CD4-positive, alpha-beta T cell treated with Interleukin-15 for 1 hour (primary cell): ENCODE measurements around the gene YBX2.

Experiments used
- DNase-seq: peaks from one replicate; pipeline ENCODE4 v3.0.0-alpha.2; 2020

The YBX2 gene

DNA sequence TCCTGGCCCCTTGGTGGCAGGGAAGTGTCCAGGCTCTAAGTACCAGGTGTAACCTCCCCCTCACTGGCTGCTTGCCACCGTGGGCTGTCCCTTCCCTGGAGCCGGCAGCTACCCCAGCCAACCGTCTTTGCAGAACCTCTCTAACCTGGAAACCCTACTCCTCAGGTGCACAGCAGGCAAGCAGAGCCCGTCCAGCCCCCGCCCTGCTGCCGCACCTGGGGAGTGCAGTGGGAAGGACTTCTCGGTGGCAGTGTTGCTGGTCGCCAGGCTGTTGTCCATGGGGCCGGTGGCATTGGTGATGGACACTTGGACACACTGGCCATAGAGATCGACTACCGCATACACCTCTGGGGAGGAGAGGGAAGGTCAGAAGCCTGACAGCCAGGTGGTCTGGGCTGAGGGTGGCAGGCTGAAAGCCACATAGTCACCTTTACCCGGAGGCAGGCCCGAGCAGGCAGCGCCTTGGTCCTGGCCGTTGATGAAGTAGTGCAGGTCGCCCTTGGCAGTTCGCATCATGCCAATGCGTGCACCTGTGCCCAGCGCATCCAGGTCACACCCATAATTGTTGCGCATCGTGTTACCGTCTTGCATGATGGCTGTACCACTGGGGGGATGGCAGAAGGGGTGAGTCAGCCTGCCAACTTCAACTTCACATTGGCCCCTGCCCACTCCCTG is 28.2 kb upstream of the YBX2 start:
- DNase-seq: no peak

DNA sequence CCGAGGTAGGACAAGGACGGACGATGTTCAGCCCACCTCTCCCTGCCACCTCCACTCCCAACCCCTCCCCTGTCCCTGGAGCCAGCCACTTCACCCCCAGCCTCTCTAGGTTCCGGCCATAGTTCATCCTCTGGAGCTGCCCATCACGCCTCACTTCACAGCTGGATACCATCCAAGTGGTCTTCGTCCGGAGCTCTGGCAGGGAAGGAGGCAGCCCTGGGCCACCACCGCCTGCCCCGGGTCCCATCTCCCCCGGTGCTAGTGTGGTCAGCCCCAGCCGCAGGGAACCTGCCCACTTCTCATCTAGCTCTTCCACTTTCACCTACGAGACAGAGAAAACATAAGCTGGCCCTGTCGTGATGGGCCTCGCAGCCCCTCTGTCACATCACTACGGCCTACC is 27.0 kb upstream of the YBX2 start:
- no peak for DNase-seq

DNA sequence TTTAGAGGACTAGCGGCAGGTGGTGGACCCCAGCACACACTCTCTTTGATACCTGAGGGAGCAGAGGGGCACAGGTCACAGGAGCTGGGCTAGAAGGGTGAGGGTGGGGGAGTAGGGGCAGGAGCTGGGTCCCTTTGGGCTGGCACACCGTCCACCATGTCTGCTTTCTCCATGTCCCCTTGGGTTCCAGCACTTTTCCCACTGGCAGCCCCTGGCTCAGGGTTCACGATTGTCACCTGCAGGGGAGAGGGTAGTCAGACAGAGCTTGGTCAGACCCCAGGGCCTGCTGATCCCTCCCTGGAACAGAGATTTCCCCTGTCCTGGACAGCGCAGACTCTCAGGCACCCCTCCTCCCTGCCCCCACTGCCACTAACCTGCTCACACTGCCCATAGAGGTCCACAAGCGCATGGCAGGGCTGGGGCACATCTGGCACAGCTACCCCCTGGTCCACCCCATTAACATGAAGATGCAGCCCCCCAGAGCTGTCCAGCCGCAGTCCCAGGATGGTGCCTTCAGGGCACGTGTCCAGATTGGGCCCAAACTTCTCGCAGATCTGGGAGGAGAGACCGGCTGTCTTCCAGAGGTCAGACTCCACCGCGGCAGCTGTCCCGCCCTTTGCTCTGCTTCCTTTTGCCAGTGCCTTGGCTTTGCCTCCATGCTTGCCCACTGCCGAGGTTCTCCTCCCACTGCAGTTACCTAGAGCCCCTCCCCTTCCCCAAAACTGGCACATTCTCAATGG is 23.9 kb upstream of the YBX2 start:
- DNase-seq: no peak

DNA sequence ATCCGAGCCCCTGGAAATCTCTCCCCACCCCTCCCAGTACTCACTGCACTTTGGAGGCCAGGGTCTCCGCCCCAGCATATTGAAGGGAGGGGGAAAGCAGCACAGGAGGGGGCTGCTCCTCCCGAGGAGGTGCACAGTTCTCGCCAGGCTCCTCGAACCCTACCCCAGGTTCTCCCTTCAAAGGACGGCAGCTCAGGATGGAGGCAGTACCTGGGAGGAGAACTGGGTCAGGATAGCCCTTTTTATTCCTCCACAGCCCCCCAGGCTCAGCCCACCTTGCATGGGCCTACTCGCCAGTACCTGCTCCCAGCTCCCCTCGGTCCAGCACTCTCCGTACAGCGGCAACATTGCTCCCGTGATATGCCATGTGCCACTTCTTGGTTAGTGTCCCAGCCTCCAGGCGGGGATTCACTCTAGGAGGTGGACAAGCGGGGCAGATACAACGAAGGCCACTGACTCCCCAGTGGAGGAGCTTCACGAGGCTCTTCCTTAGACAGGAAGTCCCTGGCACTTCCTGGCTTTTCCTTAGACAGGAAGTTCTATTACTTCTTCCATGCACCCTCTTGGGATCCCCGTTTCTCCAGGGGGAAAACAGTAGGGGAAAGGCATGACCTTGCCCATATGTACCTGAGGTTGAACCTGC is 22.8 kb upstream of the YBX2 start:
- no peak for DNase-seq

DNA sequence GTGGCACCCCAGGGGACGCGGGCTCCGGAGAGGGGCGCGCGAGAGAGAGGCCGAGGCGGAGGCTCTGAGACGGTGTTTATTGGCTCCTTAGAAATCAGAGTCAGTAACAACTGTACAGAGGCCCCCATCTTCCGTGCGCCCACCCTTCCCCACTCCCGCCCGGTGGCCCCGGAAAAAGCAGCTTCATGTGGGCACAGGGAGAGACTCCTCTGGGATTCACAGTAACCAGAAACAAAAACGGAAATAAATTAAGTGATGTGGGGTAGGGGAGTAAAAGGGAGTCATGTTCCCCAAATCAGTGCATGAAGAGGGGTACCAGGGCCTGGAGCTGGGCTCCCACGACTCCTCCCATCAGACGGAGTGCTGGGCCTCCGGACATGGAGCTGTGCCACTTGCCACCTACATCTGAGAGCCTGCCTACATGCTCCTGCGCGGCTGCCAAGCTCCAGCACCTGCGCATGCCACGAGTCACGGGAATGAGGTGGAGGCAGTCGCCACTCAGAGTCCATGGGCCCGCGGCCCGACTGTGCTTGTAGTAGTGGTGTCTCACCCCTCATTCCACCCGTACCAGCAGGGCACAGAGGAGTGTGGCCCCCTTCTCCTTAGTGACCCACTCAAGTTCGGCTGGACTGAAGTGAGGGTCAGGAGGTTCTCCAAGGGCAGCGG is 21.3 kb upstream of the YBX2 start:
- no peak for DNase-seq

DNA sequence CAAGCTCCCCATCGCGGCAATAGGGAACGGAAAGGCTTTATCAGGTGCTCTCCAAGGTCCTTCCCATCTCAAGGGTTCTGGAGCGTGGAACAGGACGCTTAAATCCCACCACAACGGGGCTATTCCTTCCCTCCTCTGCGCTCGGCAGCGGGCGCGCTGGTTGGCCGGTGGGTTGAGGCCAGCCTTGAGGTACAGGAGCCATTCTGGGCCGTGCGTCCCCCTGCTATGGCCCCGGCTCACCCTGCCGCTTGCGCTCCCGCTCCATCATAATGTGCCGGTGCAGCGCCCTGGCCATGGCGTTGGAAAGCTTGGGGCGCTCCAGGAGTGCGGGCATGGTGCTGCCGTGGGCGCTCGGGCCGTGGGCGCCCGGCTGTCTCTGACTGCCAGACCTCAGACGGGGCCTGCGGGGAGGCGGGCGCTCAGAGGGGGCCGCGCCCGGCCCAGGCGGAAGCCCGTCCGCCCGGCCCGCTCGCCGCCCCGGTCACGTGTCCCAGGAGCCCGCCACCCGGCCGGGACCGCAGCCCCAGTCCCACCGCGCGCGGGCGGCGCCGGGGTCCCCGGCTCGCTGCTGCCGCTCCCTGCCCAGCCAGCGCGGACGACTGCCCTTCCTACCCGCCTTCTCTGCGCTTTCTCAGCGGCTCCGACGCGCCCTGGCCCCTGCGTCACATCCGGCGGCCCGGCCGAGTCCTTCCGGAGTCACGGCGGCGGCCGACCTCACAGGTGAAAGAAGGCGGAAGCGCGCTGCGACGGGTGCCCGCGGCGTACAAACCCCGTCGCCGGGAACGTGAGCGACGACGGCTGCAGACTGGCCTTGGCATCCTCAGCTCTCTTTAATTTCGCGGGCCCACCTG is 20.5 kb upstream of the YBX2 start, which contains the start of gene GPS2:
Gene GPS2 (minus strand): TSS at position 642 of the 851 bp plus-strand sequence. CDS start 308 bp downstream, at position 334.
- peak; percentile 92 for DNase-seq

DNA sequence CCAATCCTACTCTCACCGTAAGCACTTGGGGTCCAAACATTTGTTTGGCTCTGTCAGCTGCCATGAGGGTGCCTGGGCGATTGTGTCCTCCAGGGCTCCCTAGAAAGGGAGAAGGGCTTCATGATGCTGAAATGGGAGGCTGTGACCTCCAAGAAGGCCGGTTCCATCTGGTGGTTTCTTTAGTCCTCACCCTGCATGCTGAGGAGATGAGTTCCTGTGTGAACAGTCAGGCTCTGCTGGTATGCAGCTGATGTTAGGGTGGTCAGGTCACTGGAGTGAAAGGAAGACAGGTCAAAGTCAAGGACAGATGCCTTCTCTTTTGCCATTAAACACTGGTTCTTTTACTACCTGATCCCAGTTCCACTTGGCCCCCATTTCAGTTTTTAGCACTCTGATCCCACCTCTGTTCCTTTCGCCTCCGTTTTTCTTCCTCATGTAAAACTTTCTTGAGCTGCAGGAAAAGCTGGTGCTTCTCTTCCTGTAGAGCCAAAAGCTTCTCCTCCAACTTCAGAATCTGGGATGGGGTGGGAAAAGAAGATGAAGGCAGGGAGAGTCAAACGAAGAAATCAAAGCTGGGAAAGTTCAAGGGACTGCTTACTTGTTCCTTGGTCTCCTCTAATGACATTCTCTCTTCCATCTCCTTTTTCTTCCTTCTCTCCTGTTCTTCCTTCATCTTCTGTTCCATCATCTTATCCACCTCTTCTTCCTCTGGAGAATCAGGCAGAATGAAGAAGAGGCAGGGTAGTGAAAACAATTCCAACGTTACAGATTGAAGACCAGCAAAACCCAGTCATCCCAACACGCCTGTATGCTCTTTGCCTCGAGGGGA is 19.7 kb upstream of the YBX2 start:
- DNase-seq: no peak

DNA sequence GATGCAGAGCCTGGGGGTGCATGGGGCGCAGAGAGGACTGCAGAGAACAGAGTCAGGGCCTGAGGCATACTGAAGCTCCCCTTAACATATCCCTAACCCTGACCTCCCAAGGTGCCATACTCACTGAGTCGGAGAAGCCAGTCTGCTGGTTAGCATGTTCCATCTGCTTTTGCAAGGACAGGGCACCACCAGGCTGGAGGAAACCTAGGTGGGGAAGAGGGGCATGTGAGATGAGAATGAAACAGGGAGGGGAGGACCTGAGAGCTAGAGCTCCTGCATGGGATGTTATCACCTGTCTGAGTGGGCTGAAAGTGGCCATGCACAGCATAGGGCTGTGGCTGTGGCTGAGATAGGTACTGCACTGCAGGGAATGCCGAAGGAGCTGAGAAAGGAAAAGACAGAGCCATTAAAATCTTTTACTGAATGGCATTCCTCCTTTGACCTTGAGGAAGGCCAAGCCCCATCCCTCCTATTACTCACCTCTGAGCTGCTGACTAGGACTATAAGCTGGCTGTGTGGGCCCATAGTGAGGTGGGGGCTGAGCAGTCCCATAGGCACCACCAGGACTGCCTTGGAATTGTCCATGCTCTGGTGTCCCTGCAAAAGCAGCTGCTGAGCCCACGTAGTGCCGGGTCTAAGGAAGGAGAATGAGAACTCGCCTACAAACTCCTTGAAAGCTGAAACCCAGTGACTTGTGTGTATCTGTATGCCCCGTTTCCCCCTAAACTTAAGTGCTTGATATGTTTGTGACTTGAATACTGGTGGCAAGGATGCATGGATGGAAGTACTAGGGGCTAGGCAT is 18.9 kb upstream of the YBX2 start:
- no peak for DNase-seq

GRCh38 chr17:7312432-7313087 is 18.1 kb upstream of the YBX2 start:
- DNase-seq: no peak

DNA sequence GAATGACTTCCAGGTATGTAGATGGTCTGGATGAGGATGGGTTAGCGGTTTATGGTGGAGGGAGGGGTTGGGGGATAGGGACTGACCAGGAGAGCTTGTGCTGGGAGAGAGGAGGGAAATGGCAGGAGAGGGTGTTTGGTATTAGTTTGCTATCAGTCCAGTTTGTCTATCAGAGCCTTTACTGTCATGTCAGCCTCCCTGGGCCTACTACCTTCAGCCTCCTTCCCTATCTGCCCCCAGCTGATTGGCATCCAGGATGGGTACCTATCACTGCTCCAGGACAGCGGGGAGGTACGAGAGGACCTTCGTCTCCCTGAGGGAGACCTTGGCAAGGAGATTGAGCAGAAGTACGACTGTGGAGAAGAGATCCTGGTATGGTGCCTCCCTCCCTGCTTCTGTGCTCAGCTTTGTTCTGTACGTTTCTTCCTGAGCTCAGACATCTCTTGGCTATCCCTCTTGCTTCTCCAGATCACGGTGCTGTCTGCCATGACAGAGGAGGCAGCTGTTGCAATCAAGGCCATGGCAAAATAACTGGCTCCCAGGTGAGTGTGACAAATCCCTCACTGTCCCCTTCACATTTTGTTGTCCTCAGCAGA is 16.8 kb upstream of the YBX2 start:
- no peak for DNase-seq

DNA sequence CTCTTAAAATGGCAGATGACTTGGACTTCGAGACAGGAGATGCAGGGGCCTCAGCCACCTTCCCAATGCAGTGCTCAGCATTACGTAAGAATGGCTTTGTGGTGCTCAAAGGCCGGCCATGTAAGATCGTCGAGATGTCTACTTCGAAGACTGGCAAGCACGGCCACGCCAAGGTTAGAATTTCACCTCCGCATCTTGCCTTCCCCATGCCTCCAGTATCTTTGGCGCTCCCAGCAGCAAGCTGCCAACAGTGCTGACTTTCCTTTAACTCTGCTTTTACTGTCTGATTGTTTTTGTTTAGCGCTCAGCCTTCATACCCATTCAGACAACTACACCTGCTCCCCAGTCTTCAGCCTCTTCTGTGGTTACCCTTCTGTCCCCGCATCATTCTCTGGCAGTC is 15.2 kb upstream of the YBX2 start:
- DNase-seq: no peak

GRCh38 chr17:7308625-7309433 is 14.4 kb upstream of the YBX2 start:
- peak; percentile 94 for DNase-seq

DNA sequence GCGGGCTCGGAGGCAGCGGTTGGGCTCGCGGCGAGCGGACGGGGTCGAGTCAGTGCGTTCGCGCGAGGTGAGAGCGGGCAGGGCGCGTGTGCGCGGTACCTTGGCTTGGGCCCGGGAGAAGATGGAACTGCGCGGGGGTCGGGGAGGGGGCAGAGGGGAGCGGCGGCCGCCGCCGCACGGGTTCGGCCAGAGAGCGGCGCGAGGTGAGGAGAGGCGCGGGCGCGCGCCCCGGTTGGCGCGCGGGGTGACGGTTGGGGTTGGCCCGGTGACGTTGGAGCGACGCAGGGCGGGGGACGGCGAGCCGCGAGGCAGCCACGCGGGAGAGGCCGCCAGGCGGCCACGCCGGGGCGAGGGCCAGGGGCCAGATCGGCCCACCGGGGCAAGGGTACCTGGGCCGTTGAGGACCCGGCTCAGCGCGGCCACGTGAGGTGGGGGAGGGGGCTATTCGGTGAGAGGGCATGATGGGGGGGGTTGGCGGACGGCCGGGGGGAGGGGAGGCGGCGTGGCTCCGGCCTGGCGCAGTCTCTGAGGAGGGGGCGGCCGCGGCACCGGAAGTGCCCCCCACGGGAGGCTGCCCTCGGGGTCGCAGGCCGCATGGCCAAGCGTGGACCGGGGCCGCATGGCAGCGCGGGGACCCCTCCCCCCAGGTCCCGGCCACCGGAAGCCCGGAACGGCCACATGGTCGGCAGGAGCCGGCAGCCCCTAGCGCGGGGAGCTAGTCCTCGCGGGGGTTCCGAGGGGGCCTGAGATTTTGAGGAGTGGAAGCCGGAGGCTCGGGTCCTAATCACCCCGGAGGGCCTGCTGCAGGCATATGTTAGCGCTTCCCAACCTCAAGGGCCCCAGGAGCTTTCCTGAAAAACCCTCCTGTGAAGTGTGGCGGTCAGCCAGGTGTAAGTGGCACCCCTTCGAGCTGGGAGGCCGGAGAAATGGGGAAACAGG is 13.5 kb upstream of the YBX2 start:
- DNase-seq: peak; percentile 61

DNA sequence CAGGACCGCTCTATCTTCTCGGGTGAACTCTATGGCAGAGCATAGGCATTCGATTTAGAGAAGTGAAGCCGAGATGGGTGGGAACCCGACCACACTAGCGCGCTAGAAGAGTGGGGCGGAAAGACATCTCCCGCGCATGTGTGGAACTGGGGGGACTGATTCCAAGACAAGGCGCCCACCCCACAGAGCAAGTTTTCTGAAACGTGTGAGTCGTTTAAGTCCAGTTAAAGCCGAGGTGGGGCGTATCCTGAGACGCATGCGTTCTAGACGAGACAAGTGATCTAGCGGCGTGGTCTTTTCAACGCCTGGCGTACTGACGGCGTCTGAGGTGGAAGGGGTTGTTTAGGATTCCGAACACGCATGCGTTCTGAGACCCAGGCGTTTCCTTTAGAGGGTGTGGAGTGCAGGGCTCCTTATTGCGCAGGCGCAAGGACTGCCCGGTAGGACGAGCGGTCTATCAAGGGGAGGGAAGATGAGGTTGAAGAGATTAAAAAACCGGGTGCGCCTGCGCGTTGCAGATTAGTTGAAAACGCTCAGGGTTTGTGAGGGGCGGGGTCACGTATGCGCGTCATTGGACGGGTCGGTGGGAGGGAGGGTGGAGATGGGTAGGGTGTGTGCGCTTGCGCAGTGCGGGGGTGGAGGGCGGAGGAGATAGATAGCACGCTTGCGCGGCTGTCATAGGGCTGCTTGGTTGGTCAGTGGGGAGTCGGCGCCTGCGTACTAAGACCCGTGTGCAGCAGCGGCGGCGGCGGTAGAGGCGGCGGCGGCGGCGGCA is 12.7 kb upstream of the YBX2 start, which contains the start of gene EIF5A:
Gene EIF5A (plus strand): TSS at position 718 of the 775 bp plus-strand sequence. CDS start 2,008 bp downstream, outside the sequence.
- DNase-seq: peak; percentile 100

- DNase-seq: no peak
These were observed 9.7 kb upstream of the YBX2 start for GRCh38 chr17:7304179-7304578.

- DNase-seq: peak; percentile 74
These were observed 1.9 kb upstream of the YBX2 start for GRCh38 chr17:7296189-7296861.
